UCSD-AML1 (cell line): Measurements from ENCODE around the gene CACNB2.
A peak's percentile ranks its signal among the peaks of the same experiment; 100 is the strongest.

Source experiments
- DNase-seq: peaks from one replicate; lab custom pipeline; 2025; ENCODE audit not compliant: unreplicated experiment; lab: John Stamatoyannopoulos, UW

Gene CACNB2

DNA sequence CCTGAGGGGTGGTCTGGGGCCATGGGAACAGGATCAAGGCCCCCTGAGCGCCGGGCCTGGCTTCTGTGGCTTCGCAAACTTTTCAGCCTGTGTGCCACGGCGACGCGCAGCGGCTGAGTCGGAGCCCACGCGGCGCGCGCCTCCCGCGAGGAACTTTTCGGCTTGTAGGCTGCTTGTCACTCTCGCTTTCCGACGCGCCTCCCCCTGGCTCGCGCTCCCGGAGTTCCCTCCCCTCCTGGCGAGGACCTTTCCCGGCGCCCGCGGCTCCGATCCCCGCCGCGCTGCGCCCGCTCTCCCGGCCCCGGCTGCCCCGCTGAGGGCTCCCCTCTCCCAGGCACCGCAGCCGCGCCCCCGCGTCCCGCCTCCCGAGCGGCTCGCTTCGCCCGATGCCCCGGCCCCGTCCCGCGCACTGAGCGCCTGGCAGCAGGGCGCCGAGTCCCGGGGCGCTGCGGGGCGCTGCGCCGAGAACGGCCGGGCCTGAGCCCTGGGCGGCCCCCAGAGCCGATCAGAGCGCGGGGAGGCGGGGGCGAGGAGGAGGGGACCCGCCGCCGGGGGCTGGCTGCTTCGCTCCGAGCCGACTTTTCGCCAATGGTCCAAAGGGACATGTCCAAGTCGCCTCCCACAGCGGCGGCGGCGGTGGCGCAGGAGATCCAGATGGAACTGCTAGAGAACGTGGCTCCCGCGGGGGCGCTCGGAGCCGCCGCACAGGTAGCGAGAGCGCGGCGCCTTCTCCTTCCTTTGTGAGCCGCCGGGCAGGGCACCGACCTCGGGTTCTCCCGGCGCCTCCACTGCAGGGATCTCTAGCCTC lies at the start of gene CACNB2:
Gene CACNB2 (plus strand): TSS at position 276 of the 808 bp plus-strand sequence.
- no peak for DNase-seq

DNA sequence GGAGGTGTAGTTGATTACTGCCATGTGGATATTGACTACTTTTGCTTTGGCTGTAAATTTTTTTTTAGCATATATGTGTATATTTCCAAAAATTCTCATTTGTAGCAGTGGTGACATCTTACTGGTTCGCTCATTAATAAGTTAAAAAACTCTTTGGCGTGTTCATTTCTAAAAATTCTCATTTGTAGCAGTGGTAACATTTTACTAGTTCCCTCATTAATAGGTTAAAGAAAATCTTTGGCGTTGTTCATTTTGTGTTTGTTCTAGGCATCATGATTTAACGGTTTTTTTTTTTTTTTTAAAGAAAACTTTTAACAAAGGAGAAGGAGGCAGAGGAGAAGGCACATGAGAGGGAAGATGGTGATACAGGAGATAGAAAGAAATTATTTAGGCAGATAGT lies 45.9 kb upstream of the CACNB2 start:
- no peak for DNase-seq

DNA sequence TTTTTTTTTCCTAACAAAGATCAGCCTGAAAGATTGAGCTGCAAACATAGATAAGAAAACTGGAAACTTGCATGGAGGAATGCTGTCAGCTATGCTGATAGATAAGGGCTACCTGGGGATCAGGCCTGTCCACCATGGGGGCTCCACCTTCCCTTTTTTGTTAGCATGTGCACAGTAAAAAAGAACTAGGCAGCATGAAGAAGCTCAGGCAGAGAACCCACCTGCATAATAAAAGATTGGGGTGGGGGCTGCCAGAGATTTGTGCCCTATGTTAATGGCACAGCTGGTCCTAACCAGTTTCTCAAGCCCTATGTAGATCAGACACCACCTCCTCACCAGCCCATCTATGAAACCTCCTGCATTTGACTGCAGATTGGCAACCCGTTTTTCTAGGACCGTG lies 45.4 kb upstream of the CACNB2 start:
- no peak for DNase-seq

DNA sequence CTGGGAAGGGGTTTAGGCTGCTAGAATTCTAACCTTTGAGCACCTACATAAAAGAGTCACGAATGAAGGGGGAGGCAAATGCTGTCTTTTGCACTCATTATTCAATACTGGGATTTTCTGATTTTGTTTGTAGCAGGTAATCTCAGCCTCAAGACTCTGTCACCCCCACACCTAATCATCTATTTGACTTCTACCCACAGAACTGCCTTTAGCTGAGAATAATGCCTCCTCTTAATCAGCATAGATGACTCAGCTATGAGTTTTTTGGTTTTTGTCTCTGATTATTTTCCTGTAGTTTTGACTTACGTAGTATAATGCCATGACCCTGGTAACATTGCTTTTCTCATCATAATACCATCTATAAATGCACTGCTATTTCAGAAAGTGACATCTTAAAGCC lies 42.7 kb upstream of the CACNB2 start:
- DNase-seq = no peak

DNA sequence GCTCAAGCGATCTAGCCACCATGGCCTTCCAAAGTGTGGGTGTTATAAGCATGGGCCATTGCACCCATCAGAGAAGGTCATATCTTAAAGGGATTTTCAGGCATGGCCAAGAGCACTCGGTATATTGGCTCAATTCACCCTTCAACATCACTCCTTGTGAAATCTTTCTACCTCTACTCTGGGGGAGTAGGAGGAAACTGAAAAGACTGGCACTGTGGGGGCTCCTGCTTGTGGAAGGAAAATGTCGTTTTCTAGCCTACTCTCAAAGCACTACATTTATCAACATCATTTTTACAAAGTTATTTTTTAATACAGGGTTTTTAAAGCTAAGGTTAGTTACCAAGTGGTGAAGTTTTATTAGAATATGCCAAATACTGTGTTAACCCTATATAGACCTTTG lies 42.0 kb upstream of the CACNB2 start:
- no peak for DNase-seq

DNA sequence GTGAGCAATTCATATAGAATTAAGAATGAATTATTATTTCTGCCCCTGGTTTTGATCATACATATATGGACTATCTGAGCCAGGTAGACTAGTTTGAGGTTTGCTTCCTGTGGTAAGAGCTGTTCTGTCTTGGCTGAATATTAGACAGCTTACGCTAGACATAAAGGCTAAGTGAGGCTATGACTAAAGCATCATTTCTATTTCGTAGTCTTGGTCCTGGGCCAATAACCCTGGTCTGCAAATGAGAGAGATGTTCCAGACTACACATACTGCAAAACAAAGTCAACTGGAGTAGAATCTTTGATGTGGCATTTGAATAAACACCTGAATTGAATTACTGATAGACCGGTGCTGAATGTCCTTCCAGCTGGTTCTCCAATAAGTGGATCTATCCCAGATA lies 40.8 kb upstream of the CACNB2 start:
- DNase-seq = no peak

DNA sequence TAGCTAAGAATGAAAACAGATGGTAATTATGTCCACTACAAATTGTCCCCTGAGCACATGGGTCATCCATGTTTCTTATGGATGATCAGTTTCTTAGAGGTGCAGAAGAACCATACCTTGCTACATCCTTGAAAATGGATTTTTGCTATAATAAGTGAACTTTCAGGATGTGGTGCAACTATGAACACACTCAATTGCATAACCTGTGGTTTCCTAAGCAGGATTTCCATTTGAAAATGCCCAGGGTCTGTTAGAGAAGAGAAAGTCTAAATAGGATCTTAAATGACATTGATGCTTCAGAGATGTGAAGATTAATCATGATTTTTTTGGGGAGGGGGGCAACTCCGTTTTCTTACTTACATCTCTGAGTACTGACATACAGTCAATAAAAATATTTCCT lies 39.6 kb upstream of the CACNB2 start:
- no peak for DNase-seq

DNA sequence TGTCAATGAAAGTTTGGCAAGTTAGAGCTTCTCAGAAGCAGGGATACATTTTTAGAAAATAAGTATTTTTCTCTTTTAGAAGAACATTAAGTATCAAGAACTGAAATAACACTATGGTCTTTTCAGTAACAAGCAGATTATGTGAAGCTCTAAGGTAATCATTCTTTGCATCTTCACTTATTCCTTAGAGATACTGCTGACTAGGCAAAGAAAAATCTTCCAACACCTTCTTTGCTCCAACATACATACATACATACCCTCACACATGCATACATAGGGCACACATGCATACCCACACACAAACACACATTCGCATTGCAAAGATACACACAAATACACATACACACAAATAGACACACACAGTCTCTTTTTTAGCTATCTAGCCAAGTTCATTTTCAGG lies 37.8 kb upstream of the CACNB2 start:
- DNase-seq = no peak

DNA sequence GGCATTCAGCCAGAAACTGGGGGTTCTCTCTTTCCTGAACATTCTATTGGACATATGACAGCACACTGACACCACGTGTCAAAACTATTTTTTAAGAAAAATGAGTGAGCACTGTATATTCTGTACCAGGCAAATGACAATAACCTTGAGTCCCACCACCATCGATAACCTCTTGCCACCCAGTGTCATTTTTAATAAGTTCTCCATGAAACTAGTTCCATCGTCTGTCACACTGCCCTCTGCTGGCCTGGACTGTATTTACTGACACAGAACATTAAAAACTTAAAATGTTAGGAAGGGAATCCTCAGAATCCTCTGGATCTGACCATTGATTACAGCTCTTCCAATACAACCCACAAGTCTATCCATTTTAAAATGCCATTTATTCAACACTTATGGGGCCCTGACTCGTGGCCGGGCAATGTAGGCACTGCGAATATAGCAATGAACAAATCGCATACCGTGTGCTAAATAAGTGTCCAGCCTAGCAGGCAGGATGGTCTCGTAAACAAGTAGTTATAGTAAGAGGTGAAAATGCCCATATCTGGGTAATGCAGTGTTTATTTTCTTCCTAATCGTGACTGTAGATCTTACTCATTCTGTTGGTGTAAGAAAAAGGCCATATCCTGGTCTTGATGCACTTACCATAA lies 35.9 kb upstream of the CACNB2 start:
- DNase-seq = peak; percentile 27

DNA sequence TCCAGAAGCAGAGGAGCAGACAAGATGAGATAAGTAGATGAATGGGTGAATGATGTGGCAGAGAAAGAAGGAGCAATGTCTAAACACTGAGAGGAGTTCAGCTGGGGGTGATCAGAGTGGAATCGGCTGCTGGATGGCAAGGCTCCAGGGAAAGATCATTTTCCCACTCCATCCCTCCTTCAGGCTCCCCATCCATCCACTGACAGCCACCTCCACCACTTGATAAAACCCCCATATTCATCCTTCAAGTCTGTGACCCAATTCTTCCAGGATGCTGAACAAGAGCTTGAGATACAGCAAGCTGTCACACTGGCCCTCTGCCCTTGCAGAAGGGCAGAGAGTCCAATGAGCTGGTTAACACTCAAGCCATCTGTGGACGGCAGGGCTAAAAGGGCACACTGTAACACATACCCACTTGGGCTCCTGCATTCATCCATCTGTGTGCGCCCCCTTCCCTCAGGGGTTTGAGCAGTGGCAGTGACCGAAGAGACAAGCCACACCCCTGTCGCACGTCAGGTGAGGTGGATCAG lies 30.8 kb upstream of the CACNB2 start:
- DNase-seq = no peak

DNA sequence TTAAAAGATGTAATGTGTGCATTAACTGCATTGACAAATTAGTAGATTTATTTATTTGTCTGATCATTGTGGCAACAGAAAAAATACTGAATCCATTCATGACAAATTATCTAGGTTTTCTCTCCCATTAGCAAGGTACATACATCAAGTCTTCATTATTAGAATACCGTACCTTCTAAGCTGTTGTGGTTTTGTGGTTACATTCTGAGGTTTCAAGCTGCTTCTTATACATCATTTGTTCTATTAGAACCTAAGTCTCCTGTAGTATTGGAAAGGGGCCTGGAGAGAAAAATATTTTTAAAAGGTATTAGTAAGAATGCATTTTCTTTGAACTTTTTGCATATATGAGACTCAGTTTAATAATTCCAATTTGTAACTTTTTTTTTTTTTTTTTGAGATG lies 26.3 kb upstream of the CACNB2 start:
- no peak for DNase-seq

DNA sequence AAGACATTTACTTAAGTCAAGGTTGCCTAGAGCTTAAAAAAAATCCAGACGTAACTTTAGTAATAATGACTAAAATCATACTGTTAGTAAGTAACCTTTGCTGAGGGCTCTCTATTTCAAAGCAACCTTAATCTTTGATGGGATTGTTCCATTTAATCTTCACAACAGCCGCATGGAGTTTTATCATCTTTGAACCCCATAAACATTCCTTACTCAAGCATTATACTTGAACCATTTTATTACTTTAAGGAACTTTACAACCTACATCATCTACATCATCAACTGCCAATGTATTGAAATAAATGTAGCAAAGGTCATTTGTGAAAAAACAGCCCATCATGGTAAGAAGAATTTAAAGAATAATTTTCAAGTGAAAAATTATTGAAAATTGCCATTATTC lies 22.9 kb upstream of the CACNB2 start:
- DNase-seq = no peak

DNA sequence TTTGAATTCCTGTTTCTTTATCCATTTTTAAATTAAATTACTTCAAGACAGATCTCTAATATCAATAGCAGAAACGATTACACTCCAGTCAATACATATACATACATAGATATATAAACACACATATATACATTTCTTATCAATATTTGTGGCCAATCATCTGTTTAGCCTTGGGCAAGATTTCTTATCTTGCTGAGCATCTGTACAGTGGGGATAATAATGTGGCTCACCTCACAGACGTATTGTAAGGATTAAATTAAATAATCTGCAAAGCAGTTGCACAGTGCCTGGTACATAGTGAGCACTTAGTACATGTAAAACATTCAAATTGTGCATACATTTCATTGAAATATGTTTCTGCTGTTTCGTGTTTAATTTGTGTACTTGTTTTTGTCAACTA lies 17.5 kb upstream of the CACNB2 start:
- no peak for DNase-seq

DNA sequence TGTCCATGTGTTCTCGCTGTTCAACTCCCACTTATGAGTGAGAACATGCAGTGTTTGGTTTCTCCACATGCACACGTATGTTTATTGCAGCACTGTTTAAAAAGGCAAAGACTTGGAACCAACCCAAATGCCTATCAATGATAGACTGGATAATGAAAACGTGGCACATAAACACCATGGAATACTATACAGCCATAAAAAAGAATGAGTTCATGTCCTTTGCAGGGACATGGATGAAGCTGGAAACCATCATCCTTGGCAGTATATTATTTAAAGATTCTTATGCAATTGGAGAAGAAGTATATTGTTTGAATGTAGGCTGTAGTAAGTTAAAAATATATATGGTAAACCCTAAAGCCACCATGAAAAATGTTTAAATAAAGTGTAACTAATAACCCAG lies 7.2 kb upstream of the CACNB2 start:
- no peak for DNase-seq

DNA sequence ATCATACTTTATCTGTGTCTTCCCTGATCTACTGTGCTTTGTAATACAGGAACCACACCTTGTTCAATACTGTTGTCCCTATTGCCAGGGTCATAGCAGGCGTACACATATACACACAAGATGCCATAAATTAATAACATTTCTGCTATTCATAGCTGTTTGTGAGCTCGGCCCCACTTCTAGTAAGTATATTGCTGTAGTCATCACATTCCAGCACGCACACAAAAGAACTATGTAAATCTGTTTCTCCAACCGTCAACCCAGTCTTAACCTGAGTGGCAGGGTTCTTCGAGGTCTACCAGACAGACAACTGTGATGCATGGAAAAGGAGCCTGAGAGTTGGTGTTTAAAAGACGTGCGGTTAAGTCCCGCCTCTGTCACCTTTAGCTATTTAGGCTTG lies 5.7 kb upstream of the CACNB2 start:
- no peak for DNase-seq

DNA sequence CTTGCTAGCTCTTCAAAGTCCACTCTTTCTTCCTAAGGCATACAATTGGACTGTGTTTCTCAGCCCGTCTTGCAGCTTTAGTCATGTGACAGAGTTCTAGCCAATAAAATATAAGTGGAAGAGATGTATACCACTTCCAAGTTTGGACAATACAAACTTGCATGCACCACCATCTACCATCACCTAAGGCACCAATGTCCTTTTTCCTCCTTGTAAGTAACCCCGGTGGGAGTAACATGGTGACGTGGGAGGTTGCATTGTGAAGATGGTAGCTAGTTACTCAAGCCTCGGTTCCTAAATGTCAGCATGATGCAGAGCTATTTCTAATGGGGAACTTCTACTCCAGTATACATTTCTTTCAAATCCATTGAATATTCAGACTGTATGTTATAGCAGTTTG lies 5.3 kb upstream of the CACNB2 start:
- DNase-seq = no peak

DNA sequence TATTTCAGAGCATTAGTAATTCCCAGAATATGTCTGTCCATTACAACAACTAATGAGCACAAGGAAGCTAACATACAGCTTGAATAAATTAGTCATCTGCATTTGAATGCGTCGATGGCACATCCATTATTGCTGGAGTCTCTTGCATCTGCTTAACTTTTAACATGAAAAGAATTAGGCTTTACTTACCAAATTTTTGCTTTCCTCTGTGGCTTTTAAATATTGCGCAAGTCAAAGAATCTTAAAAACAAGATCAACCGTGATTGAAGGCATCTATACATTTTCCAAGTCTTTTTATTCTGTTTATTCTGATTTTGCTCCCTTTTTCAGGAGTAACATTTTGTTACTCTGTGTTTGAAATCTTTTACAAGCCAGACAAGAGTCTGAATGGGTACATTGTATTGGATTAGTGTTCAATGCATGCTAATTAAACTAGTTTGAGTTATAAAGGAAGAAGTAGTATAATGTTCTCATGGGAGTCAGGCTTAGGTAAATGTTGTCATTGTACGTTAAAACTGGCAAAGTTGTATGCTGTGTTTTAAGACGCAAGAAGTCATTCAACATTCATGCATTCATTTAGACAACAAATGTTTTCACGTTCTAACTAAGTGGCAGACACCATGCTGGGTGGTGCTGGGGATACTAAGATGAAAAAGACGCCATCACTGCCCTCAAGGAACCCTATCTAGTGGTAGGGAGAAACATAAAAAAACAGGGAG lies 4.0 kb upstream of the CACNB2 start:
- no peak for DNase-seq

DNA sequence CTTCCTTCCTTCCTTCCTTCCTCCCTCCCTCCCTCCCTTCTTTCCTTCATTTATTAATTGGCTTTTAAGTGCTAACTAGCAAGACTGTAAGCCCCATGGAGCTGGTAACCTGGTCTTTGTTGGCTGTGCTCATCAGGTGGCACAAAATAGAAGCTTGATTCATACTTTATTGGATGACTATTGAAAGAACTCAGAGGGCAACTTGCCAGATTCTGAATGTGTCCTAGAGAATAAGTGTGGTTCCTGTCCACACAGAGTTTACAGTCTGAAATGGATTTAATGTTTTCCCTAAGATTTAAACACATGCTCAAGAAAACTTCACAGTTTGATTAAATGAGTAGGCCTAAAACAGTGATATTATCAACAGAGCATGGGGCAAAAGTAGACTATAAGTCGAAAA lies 3.1 kb upstream of the CACNB2 start:
- DNase-seq = no peak

DNA sequence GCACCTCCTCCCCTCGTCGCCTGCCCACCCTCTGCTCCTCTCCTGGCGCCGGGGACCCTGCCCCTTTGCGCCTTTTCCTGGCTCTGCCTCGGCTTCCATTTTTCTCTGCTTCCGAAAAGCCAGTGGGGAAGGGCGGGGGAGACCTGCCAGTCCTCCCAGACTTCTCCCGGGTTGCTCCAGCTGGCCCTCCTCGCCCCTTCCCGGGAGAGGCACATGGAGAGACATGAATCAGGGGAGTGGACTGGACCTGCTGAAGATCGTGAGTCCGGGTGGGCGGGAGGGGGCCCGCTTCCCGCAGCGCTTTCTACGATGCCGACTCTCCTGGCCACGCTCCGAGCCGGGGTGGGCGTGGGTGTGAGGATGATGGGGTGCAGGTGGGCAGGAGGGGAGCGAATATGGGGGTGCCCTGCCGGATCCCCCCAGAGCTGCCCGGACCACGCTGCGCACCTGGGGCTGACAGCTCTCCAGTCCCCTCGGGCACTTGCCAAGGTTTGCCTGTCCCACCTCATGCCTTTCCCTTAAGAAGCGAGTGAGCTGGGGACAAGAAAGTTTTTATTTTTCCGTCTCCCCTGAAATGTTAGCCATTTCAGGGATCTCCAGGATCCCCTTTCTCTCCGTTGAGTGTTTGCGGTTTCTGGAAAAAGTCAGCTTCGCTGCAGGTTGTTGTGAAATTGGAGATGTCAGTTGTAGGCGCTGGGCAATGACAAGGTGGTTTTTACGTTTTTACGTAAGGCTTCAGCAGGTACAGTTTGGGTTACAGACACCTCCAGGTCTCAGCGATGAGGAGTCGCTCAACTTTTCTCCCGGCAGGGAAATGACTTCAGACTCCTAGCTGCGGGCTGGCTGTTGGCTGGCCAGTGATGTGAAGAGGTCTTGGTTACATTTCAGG lies 977 bp downstream of the CACNB2 start:
- no peak for DNase-seq

DNA sequence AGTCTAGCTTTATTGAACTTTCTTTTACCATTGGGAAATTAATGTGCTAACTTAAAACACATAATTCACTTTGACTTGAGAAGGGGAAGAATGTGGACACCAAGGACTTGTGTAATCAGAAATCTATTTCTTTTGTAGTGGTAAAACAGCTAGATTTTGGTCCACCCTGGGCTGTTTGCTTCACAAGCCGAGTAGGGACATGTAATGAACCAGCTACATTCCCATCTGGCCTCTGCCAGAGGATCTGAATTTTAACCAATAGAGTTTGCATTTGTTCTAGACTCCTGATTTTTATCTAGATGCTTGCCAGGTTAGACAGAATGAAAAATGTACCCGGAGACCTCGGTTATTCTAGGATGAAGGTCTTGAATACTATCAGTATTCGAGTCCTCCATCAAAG lies 1.9 kb downstream of the CACNB2 start:
- no peak for DNase-seq

DNA sequence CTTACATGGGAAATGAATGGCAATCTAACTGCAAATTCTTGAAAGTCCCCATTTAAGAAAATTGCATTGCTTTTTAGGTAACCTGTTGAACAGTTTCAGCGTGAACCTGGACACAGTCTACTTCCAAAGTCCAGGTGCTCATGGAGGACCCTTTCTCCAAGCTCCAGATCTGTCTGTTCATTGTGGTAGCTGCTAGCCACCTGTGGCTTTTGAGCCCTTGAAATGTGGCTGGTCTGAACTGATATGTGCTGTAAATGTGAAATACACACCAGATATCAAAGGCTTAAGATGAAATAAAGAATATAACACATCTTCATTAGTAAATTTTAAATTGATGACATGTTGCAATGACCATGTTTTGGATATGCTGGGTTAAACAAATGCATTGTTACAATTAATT lies 4.2 kb downstream of the CACNB2 start:
- DNase-seq = no peak
